Sciatic nerve (tissue), 2 donors: ENCODE data around the gene OR2A14. TPM values are rescaled to one million over a fixed set of nuclear protein-coding genes. Genes with fewer than 3 reads are reported as not detected.
"Not testable (repeated sequence)": the region's sequence is repeated elsewhere in the genome, so short reads cannot be mapped to it uniquely, and the experiment has no call there.

Experiments
- ATAC-seq: fragments of 200-7000 bp; cut with Tn5 transposase; one replicate; pipeline ENCODE4 v1.9.1; 2020; ENCODE audit warnings: mild to moderate bottlenecking, moderate library complexity
- DNase-seq: peaks from one replicate; pipeline ENCODE4 v3.0.0-alpha.2; 2020; ENCODE audit warnings: low spot score
- intact Hi-C: fragments of 100-400 bp; cut with DNase I; formaldehyde crosslinking; loops from one replicate; pipeline ENCODE4 v1.14.2; 2022
- total RNA-seq: library from RNA; stranded (reverse); fragmentation: NEBNext Ultra II Directional; extraction: Animal tissue kit (Norgen Biotek cat#: 25700); gene quantifications from one replicate; pipeline ENCODE4 v1.2.1, GENCODE V29; 2021
- donor health status: DM: no; HTN: no; CAD: no.
- donor health status: DM: no; HTN: no; CAD: no.

The OR2A14 gene
- total RNA-seq: not detected

- intact Hi-C loops: no loop called here
- DNase-seq (no peak), ATAC-seq (no peak)
Measured at GRCh38 chr7:144122876-144123275, at the start of gene OR2A14. OR2A14 (plus strand) TSS chr7:144123176; CDS start chr7:144129113, 5,937 bp downstream.

GRCh38 chr7:144074374-144074773 lies 48.6 kb upstream of the OR2A14 start:
- intact Hi-C loops: no loop called here
- no peak for DNase-seq

GRCh38 chr7:144085978-144086377 lies 37.0 kb upstream of the OR2A14 start, which contains the start of gene OR2A12:
OR2A12 (plus strand) TSS chr7:144086278; CDS start chr7:144095108, 8,830 bp downstream.
- DNase-seq (no peak), ATAC-seq (no peak)
- intact Hi-C loops: no loop called here

More at GRCh38 chr7:144074374-144074773, 48.6 kb upstream of the OR2A14 start:
- ATAC-seq: no peak

GRCh38 chr7:144086730-144087129 lies 36.2 kb upstream of the OR2A14 start:
- ATAC-seq (no peak), DNase-seq (no peak)
- intact Hi-C loops: no loop called here

- intact Hi-C loops: no loop called here
- no peak for ATAC-seq
- no peak for DNase-seq
Measured at GRCh38 chr7:144087230-144087629, 35.7 kb upstream of the OR2A14 start.

- no peak for ATAC-seq
- intact Hi-C loops: no loop called here
- DNase-seq: no peak
Measured at GRCh38 chr7:144090667-144091066, 32.3 kb upstream of the OR2A14 start.

- intact Hi-C loops: no loop called here
- no peak for DNase-seq
Measured at GRCh38 chr7:144098776-144099175, 24.2 kb upstream of the OR2A14 start.

GRCh38 chr7:144100607-144101006 lies 22.4 kb upstream of the OR2A14 start:
- intact Hi-C loops: no loop called here
- no peak for DNase-seq

More at GRCh38 chr7:144098776-144099175, 24.2 kb upstream of the OR2A14 start:
- ATAC-seq: no peak

GRCh38 chr7:144102041-144102440 lies 20.9 kb upstream of the OR2A14 start:
- intact Hi-C loops: no loop called here
- DNase-seq (no peak), ATAC-seq (no peak)

More at GRCh38 chr7:144100607-144101006, 22.4 kb upstream of the OR2A14 start:
- no peak for ATAC-seq

- DNase-seq (no peak), ATAC-seq (no peak)
- intact Hi-C loops: no loop called here
Measured at GRCh38 chr7:144105211-144105610, 17.8 kb upstream of the OR2A14 start.

GRCh38 chr7:144109283-144109682 lies 13.7 kb upstream of the OR2A14 start, which contains the start of gene OR2A2:
OR2A2 (plus strand) TSS chr7:144109583; CDS start chr7:144109583, 0 bp downstream.
- intact Hi-C loops: no loop called here
- no peak for ATAC-seq
- DNase-seq: no peak

- ATAC-seq (no peak), DNase-seq (no peak)
- intact Hi-C loops: no loop called here
Measured at GRCh38 chr7:144110272-144110671, 12.7 kb upstream of the OR2A14 start.

GRCh38 chr7:144113651-144114050 lies 9.3 kb upstream of the OR2A14 start:
- ATAC-seq: no peak
- intact Hi-C loops: no loop called here
- DNase-seq: no peak

- DNase-seq (no peak), ATAC-seq (no peak)
- intact Hi-C loops: no loop called here
Measured at GRCh38 chr7:144118341-144118740, 4.6 kb upstream of the OR2A14 start.

GRCh38 chr7:144127714-144128334 lies 4.8 kb downstream of the OR2A14 start:
- ATAC-seq: peak; percentile 94
- intact Hi-C loops: no loop called here

GRCh38 chr7:144129601-144130000 lies 6.6 kb downstream of the OR2A14 start:
- DNase-seq, intact Hi-C loops, ATAC-seq: not testable (repeated sequence)

More at GRCh38 chr7:144127714-144128334, 4.8 kb downstream of the OR2A14 start:
- DNase-seq: peak; percentile 93

- intact Hi-C loops: no loop called here
- no peak for DNase-seq
- ATAC-seq: no peak
Measured at GRCh38 chr7:144130730-144131129, 7.8 kb downstream of the OR2A14 start.

- ATAC-seq: no peak
- intact Hi-C loops: no loop called here
- DNase-seq: no peak
Measured at GRCh38 chr7:144132262-144132661, 9.3 kb downstream of the OR2A14 start.

- no peak for ATAC-seq
- intact Hi-C loops: no loop called here
- DNase-seq: no peak
Measured at GRCh38 chr7:144133307-144133706, 10.3 kb downstream of the OR2A14 start.

GRCh38 chr7:144134116-144134515 lies 11.1 kb downstream of the OR2A14 start:
- DNase-seq (no peak), ATAC-seq (no peak)
- intact Hi-C loops: no loop called here

- ATAC-seq (no peak), DNase-seq (no peak)
- intact Hi-C loops: no loop called here
Measured at GRCh38 chr7:144137501-144137900, 14.5 kb downstream of the OR2A14 start.
